NCI-H1092 (cell line): Measurements from ENCODE around the gene SLC6A18.
"Not testable (repeated sequence)": the region's sequence is repeated elsewhere in the genome, so short reads cannot be mapped to it uniquely, and the experiment has no call there.

Experiments used
- DNase-seq: peaks from one replicate; lab custom pipeline; 2025; lab: John Stamatoyannopoulos, UW

SLC6A18 gene

GRCh38 chr5:1276930-1277329 lies 51.7 kb downstream of the SLC6A18 start:
- DNase-seq, result no peak

GRCh38 chr5:1277331-1277730 lies 52.1 kb downstream of the SLC6A18 start:
- DNase-seq, result no peak

- DNase-seq, result no peak
Observed at GRCh38 chr5:1277781-1278180, 52.6 kb downstream of the SLC6A18 start.

GRCh38 chr5:1278216-1278615 lies 53.0 kb downstream of the SLC6A18 start:
- DNase-seq, result no peak

GRCh38 chr5:1278656-1279442 lies 53.7 kb downstream of the SLC6A18 start:
- no peak for DNase-seq

- no peak for DNase-seq
Observed at GRCh38 chr5:1279443-1280151, 54.4 kb downstream of the SLC6A18 start.

- DNase-seq, result no peak
Observed at GRCh38 chr5:1280177-1281037, 55.2 kb downstream of the SLC6A18 start.

- DNase-seq, result no peak
Observed at GRCh38 chr5:1281038-1281882, 56.1 kb downstream of the SLC6A18 start.

GRCh38 chr5:1282131-1282992 lies 57.2 kb downstream of the SLC6A18 start:
- DNase-seq, result no peak

- DNase-seq, result not testable (repeated sequence)
Observed at GRCh38 chr5:1282993-1283728, 58.0 kb downstream of the SLC6A18 start.

- DNase-seq, result not testable (repeated sequence)
Observed at GRCh38 chr5:1283729-1284041, 58.5 kb downstream of the SLC6A18 start.

GRCh38 chr5:1284336-1284970 lies 59.3 kb downstream of the SLC6A18 start:
- not testable (repeated sequence) for DNase-seq

- no peak for DNase-seq
Observed at GRCh38 chr5:1285141-1285540, 60.0 kb downstream of the SLC6A18 start.

- DNase-seq, result no peak
Observed at GRCh38 chr5:1285883-1286291, 60.7 kb downstream of the SLC6A18 start.

- DNase-seq, result no peak
Observed at GRCh38 chr5:1288439-1289335, 63.5 kb downstream of the SLC6A18 start.

- DNase-seq, result not testable (repeated sequence)
Observed at GRCh38 chr5:1289559-1289958, 64.4 kb downstream of the SLC6A18 start.

GRCh38 chr5:1290956-1291355 lies 65.8 kb downstream of the SLC6A18 start:
- not testable (repeated sequence) for DNase-seq

GRCh38 chr5:1291611-1292080 lies 66.5 kb downstream of the SLC6A18 start:
- DNase-seq, result no peak
